Measurements from ENCODE around the gene TRIM72.
"Not testable (repeated sequence)": the region's sequence is repeated elsewhere in the genome, so short reads cannot be mapped to it uniquely, and the experiment has no call there.

The TRIM72 gene

DNA sequence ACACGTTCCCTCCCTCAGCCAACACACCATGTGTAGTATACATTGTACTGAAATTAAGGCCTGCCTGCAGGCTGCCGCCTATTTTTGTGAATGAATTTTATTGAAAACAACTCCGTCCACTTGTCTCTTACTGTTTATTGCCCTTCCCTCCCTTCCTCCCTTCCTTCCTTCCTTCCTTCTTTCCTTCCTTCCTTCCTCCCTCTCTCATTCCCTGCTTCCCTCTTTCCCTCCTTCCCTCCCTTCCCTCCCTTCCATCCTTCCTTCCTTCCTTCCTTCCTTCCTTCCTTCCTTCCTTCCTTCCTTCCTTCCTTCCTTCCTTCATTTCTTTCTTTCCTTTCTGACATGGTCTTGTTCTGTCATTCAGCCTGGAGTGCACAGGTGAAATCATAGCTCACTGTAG lies 48.2 kb downstream of the TRIM72 start:
- DNase-seq, result no peak

DNA sequence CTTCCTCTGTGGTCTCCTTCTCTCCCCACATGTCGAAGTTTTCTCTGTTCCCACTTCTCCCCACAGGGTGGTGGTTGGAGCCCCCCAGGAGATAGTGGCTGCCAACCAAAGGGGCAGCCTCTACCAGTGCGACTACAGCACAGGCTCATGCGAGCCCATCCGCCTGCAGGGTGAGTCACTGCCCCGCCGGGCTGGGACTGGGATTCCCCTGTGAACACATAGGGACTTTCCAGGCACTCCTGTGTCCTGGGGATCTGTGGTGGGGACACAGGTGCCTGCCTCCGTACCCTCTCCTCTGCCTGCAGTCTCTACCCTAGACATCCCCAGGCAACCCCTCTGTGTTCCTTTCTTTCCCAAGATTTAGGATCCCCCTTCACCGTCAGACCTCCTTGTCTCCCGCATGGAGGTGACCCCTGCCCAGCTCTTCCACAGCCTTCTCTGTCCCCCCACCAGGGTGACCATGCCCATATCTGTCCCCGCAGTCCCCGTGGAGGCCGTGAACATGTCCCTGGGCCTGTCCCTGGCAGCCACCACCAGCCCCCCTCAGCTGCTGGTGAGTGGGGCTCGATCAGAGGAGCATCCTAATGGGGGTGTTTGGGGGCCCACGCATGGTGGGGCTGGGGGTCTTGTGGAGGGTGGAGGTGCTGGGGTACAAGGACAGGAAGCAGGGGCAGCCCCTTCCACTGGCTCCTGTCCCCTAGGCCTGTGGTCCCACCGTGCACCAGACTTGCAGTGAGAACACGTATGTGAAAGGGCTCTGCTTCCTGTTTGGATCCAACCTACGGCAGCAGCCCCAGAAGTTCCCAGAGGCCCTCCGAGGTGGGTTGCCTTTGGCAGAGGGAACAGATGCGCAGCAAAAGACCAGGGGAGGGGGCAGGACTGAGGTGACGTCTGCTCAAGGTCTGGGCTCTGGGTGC lies 51.7 kb downstream of the TRIM72 start:
- no peak for DNase-seq

DNA sequence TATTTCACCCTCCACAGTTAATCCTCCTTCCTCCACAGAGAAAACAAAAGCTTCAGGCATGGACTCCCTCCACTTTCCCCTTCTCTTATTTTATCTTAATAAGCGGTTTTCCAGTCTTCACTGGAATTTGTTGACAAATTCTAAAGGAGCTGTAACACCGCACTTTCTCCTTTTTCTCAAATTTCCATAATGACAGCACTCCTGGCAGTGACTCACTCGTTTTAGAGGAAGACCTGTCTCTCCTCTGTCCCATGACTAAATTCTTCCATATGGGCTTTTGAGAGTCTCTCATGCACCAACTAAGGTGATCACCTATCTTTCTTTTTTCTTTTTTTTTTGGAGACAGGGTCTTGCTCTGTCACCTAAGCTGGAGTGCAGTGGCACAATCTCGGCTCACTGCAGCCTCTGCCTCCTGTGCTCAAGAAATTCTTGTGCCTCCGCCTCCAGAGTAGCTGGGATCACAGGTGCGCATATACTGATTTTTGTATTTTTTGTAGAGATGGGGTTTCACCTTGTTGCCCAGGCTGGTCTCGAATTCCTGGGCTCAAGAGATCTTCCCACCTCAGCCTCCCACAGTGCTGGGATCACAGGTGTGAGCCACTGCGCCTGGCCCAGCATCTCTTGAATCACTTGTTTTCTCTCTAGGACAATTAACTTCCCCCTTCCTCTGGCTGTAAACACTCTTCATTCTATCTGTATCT lies 53.6 kb downstream of the TRIM72 start:
- no peak for DNase-seq

DNA sequence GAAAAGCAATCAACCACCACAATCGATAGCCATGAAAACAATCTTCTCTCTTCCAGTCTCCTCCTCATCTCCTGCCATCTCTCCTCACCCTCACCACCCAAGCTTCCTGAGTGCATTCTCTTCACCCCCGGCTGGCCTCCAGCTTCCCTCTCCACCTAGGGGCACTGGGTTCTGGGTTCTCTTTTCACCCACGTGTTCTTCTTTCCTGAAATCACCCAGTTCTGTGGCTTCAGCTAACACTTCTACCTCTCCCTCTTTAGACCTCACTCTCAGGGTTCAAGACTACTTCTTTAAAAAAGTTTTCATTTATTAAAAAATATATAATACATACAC lies 54.1 kb downstream of the TRIM72 start:
- no peak for DNase-seq

DNA sequence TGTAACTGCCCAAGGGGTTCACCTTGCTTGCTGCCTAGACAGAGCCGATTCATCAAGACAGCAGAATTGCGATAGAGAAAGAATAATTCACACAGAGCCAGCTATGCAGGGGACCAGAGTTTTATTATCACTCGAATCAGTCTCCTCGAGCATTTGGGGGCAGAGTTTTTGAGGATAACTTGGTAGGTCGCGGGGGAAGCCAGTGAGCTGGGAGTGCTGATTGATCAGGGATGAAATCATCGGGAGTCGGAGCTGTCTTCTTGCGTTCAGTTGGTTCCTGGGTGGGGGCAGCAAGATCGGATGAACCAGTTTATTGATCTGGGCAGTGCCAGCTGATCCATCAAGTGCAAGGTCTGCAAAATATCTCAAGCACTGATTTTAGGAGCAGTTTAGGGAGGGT lies 55.0 kb downstream of the TRIM72 start:
- no peak for DNase-seq

DNA sequence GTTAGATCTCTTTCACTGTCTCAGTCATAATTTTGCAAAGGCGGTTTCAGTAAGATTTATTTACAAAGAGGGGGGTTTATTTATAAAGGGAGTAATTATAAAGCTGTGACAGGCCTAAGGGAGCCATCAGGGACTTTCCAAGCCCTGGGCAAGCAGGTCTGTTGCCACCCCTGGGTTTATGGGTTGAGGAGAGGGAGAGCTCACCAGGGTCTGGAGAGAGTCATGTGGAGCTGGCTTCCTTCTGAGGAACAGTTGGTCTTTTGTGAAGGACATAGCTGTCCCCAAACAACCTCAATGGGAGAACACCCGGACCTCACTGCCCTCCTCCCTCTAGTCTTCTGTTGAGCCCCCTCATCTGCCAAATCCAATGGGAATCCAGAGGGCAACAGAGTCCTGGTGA lies 55.6 kb downstream of the TRIM72 start:
- no peak for DNase-seq

DNA sequence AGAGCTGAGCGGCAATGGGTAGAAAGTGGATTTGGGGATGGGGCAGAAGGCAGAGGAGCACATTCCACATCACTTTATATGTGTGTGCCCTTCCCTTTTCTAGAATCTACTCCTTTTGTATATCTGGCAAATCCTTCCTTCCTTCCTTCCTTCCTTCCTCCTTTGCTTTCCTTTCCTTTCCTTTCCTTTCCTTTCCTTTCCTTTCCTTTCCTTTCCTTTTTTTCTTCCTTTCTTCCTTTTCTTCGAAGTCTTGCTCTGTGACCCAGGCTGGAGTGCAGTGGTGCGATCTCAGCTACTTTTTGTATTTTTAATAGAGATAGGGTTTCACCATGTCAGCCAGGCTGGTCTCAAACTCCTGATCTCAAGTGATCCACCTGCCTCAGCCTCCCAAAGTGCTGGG lies 56.1 kb downstream of the TRIM72 start:
- DNase-seq, result not testable (repeated sequence)

DNA sequence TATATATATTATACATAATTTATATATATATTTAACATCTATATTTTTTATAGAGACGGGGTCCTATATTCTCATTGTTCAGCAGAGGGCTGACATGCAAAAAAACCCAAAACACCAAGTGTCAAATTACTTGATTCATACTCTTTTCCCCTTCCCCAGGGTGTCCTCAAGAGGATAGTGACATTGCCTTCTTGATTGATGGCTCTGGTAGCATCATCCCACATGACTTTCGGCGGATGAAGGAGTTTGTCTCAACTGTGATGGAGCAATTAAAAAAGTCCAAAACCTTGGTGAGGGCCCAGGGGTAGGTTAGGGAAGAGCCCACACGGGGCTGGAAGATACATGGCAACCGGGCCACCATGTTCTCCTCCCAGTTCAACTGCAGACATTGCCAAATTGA lies 56.9 kb downstream of the TRIM72 start:
- no peak for DNase-seq

DNA sequence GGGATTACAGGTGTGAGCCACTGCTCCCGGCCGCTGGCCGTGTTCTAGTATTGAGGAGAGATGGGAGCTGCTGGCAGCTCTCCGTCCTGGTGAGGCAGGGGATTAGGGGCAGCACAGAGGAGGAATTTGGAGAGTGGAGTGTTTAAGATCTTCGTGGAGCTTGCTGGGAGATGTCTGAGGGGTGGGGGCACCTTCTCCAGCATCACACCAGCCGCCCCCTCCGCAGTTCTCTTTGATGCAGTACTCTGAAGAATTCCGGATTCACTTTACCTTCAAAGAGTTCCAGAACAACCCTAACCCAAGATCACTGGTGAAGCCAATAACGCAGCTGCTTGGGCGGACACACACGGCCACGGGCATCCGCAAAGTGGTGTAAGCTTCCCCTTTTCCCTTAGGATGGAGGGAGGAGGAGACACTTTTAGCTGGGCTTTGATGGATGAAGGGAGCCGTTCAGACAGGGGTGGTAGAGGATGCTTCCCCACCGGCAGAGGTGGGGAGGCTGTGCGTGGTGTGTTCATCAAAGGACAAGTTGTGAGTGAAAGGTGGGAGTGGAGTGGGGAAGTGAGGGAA lies 57.8 kb downstream of the TRIM72 start:
- no peak for DNase-seq

DNA sequence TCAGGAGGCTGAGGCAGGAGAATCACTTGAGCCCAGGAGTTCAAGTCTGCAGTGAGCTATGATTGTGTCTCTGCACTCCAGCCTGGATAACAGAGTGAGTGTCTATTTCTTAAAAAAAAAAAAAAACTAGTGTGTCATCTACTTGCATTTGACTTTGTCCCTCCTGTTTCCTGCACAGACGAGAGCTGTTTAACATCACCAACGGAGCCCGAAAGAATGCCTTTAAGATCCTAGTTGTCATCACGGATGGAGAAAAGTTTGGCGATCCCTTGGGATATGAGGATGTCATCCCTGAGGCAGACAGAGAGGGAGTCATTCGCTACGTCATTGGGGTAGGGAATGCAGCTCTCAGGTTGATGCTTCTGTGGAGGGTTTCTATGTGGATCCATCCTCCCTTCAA lies 59.3 kb downstream of the TRIM72 start:
- DNase-seq, result no peak

DNA sequence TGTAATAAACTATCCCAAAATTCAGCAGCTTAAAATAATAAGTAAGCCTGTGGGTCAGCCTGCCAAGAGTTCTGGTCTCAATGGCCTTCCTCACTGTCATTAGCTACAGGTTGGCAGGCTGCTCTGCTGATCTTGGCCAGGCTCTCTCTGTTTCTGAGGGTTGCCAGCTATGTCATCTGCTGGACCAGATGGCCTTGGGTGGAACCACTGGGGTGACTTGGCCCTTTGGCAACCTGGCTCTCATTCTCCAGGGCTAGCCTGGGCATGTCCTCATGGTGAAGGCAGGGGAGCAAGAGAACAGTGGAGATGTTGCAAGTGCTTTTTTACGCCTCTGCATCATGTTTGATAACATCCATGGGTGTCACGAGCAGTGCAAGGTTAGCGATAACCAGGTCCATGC lies 59.8 kb downstream of the TRIM72 start:
- peak; percentile 41 for DNase-seq

DNA sequence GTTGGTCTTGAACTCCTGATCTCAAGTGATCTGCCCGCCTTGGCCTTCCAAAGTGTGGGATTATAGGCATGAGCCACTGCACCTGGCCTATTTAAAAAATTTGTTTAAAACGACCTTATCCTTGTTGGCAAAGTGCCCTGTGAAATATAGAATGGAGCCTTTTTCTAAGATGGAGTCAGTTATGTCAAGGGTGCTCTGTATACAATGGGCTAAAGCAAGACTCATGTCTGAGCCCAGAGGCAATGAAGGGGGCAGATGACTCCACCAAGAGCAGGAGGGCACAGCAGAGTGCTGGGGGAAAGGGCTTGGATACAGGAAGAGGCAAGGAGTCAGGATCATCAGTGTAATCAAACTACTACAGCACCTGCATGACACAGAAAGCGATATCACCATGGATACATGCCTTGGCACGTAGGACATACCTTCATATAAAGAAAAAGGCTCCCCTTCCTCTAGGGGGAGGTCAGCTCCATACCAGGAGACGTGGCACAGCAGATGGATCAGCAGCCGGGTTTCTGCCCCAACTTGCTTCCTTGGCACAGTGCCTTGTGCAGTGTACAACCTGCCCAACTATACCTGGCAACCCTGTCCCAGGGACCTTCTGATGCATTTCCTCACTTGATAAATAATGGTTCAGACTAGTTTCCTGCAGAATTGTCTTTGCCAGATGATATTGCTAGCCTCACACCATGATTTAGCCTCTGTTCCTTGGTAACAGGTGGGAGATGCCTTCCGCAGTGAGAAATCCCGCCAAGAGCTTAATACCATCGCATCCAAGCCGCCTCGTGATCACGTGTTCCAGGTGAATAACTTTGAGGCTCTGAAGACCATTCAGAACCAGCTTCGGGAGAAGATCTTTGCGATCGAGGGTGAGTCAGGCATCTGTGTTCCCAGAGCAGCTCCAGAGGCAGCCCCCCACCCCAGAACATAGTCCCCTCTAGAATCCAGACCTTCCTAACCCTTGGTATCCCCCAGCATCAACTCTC lies 61.2 kb downstream of the TRIM72 start:
- peak; percentile 8 for DNase-seq

DNA sequence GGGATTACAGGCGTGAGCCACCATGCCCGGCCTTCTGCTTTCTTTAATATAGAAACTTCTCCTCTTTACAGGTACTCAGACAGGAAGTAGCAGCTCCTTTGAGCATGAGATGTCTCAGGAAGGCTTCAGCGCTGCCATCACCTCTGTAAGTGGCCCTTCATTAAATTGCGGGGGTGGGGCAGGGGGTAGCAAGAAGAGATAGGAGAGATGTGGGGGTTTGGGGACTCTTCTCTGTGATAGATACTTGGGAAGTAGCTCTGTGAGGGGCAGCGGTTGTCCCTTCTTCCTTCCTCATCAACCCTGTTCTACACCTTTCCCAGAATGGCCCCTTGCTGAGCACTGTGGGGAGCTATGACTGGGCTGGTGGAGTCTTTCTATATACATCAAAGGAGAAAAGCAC lies 62.7 kb downstream of the TRIM72 start:
- DNase-seq, result no peak

DNA sequence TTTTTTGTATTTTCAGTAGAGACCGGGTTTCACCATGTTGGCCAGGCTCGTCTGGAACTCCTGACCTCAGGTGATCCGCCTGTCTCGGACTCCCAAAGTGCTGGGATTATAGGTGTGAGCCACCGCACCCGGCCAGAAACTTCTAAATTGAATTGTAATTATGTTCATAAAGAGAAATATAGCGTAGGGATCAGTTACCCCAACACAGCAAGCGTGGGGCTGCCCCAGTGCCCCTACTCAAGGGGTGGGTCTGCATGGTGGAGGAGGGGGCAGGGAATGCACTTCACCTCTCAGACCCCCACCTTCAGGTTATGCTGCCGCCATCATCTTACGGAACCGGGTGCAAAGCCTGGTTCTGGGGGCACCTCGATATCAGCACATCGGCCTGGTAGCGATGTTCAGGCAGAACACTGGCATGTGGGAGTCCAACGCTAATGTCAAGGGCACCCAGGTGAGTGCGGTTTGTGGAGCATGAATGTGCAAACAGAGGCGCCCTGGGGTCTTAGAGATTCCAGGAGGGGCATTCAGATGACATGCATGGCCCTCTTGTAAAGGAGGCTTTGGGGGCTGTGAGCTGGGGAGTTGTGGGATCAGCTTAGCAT lies 63.8 kb downstream of the TRIM72 start:
- DNase-seq, result no peak

DNA sequence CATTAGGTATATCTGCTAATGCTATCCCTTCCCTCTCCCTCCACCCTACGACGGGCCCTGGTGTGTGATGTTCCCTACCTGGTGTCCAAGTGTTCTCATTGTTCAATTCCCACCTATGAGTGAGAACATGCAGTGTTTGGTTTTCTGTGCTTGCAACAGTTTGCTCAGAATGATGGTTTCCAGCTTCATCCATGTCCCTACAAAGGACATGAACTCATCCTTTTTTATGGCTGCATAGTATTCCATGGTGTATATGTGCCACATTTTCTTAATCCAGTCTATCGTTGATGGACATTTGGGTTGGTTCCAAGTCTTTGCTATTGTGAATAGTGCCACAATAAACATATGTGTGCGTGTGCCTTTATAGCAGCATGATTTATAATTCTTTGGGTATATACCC lies 64.9 kb downstream of the TRIM72 start:
- not testable (repeated sequence) for DNase-seq

Data from NCI-H1694 treated with DMSO at 0.1 percent for 48 hours (cell line).